Stimulated activated CD8-positive, alpha-beta memory T cell treated with anti-CD3 and anti-CD28 coated beads, Interleukin-12 subunit alpha, Interleukin-12 subunit beta, amount 100 ng/mL, for 24 hours (primary cell): ENCODE measurements around the gene BTG4.

Source experiments
- DNase-seq: peaks from one replicate; pipeline ENCODE4 v3.0.0-alpha.2; 2020; ENCODE audit errors: extremely low read depth

BTG4 gene

DNA sequence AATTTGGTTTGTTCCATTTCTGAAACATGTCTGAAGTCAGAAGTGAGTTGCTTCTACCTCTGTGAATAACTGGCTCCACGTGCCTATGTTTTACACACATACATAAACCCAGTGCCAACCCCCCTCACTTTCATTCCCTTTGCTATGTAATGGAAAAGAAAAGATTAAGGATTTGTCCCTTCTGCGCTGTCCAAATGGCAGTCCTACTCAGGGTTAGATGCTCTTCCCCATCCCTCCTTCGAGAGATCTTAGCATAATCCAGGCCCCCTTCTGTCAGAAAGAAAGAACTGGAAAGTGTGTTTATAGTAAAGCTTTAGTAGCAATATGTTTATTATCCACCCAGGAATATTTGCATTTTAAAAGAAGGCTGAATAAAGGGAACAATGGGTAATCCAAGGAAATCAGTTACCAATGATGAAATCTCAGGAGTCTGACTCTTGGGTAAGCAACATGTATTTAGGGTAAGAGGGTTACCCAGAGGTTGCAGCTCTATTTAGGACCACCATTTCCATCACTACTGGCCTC, 25.2 kb upstream of the BTG4 start:
- DNase-seq: no peak

DNA sequence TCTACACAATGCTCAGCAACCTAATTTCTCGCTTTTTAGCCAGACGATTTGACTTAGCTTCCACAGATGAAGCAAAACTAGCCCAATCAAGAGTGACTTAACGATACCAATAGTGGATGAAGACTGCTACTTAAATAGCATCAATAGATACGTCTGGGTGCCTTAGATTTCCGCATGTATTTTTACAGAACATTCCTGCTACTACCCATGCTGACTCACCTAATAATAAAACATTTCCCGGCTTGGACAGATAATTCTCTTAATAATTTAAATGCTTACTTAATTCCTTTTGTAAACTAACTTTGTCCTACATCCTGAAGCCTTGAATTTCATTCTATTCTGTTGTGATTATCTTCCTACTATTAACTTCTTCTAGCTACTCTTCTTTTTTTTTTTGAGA, 23.1 kb upstream of the BTG4 start:
- DNase-seq: no peak

DNA sequence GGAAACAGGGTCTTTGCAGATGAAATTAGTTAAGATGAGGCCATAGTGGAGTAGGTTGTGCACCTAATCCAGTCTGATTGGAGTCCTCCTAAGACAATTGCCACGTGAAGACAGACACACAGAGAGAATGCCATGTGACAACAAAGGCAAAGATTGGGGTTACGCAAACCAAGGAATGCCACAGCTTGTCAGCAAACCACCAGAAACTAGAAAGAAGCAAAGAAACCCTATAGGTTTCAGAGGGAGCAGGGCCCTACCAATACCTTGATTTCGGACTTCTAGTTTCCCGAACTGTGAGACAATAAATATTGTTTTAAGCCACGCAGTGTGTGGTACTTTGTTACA, 20.2 kb upstream of the BTG4 start:
- DNase-seq: no peak

GRCh38 chr11:111531687-111532364, 19.6 kb upstream of the BTG4 start:
- peak; percentile 31 for DNase-seq

DNA sequence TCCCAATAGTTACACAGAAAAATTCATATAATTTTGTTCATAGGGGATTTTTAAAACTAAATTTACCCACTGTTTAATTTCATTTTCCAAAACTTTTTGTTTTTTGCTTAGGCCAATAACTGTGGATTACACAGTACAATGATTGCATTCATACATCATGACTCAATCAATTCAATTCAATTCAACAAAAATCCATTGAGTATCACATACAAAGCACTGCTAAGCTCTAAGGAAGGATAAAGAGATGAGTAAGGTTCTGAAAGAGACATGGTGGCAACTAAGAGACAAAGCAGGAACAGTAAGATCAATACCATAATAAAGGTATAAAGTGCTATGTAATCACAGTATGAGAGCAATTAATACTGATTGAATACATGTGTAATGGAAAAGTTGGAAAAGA, 18.9 kb upstream of the BTG4 start:
- no peak for DNase-seq

GRCh38 chr11:111530091-111530490, 17.9 kb upstream of the BTG4 start:
- DNase-seq: no peak

DNA sequence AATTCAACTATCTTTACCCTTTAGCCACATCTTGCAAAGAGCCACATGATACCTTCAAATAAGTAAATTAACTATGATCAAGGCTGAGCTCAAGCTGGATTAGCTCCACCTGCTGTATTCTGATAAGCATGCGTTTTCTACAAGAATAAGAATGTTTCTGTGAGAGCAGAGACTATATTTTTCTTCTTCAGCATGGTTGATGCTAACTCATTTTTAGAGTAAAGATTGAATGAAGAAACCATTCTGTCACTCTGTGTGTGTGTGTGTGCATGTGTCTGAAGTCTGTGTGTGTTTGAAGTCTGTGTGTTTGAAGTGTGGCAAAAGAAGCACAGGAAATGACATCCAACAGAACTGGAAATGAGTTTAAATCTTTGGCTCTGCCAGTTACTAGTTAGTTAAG, 16.4 kb upstream of the BTG4 start:
- no peak for DNase-seq

DNA sequence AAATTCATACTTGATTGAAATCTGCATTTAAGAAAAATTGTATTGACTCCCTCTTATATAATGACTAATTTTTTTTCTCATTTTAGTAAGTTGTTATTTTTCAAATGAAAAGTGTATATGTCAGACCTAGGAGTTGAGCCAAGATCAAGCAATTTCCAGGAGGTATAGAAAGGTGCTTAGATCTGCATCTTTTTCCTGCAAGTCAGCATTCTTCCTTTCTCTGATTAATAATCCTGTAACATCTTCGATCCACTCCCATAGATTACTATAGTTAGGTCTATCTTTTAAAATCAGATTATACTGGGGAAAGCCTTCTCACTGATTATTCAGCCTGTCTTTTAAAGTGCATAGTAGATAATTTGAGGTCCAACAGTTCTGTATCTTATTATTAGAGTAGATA, 15.1 kb upstream of the BTG4 start:
- DNase-seq: no peak

DNA sequence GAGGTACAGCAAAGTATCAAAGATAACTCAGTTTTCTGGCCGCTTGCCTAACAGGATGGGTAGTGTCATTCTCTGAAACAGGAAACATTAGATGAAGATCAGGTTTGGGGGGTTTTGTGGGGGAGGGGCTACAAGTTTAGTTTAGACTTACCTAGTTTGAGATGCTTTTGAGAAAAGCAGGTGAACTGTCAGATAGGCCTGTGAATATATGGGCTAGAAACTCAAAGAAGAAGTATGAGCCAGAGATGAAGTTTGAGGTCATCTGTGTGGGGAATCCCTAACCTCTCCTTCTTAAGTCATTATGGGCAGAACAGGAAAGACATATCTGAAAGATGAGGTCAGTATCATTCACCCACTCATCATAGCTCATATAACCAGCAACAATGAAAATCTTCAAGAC, 14.3 kb upstream of the BTG4 start:
- no peak for DNase-seq

- DNase-seq: no peak
These were observed 13.3 kb upstream of the BTG4 start for GRCh38 chr11:111525456-111525855.

DNA sequence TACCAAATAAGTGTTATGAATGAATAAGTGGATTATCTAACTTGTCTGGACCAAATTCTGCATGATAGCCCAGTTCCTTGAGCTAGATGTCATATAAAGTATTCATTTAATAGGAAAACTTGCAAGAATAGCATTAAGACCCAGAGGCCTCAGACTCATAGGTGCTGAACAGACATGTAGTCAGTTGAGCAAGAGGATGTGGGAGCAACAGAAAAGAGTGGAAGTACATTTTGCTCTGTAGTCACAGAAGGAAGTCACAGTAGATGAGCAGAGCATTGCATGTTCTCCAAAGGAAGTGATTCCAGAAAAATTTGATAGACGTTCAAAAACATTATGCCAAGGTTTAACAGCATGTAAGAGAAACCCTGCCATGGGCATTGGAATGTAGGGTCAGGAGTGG, 11.9 kb upstream of the BTG4 start:
- no peak for DNase-seq

DNA sequence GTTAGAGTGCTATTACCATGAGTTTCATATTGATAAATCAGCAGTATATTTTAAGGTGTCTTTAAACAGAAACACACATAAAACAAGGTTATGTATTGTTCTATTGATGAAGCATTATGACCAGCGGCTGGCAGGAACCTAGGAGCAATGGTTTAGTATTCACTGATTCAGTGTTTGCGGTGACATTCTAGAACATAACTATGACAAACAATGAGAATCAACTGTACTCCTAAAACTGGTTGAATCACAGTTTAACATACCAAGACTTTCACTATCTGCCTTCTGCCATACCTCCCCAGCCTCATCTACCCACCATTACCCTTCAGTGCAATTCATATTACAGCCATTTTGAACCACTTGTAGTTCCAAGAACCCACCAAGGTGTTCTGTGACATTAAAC, 11.2 kb upstream of the BTG4 start:
- no peak for DNase-seq

DNA sequence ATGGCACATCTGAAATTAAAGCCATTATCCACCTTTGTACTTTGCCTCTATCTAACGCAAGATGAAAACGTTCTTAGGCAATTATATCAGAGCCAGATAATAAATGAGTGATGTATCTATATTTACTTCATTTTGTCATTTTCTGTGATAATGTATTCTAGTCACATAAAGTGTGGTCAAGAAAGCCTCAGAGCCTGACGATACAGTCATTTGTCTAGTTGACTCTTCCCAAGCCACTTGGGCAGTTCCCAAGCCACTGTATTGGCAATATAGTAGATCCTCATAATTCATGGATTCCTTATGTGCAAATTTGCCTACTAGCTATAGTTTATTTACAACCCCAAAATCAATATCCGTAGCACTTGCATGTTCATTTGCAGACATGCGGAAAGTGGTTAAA, 10.2 kb upstream of the BTG4 start:
- DNase-seq: no peak

GRCh38 chr11:111521135-111521534, 8.9 kb upstream of the BTG4 start:
- DNase-seq: no peak

DNA sequence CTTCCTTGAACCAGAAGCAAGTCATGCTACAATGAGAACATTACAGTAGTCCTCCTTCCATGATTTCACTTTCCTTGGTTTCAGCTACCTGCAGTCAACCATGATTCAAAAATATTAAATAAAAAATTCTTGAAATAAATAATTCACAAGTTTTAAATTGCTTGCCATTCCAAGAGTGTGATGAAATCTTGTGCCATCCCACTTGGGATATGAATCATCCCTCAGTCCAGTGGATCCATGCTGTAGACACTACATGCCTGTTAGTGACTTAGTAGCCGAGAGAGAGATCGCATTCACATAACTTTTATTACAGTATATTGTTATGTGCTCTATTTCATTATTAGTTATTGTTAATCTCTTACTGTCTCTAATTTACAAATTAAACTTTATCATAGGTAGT, 8.4 kb upstream of the BTG4 start:
- DNase-seq: no peak

DNA sequence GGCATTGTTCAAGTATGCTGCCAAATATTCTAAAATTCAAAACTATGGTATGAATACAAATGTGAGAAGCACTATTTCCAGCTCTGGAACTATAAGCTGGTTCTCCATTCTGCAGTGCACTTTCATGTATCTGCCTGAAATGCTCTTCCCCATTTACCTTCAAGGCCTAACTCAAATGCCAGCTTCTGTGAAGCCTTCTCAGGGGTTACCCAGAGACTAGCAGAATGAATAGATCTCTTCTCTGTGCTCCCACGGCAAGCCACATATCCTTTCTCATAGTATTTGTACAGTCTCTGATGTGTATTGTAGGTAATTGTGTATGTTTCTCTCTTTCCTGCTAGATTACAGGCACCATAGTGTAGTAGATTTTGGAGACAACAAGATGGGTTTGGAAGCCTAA, 6.5 kb upstream of the BTG4 start:
- no peak for DNase-seq

GRCh38 chr11:111515591-111515990, 3.4 kb upstream of the BTG4 start:
- DNase-seq: no peak

- DNase-seq: no peak
These were observed 2.2 kb upstream of the BTG4 start, which contains the start of gene HOATZ for GRCh38 chr11:111514216-111515031. Gene HOATZ (plus strand): TSS chr11:111514778. CDS start chr11:111514785, 7 bp downstream.

- DNase-seq: no peak
These were observed 1.0 kb upstream of the BTG4 start for GRCh38 chr11:111513240-111513605.

DNA sequence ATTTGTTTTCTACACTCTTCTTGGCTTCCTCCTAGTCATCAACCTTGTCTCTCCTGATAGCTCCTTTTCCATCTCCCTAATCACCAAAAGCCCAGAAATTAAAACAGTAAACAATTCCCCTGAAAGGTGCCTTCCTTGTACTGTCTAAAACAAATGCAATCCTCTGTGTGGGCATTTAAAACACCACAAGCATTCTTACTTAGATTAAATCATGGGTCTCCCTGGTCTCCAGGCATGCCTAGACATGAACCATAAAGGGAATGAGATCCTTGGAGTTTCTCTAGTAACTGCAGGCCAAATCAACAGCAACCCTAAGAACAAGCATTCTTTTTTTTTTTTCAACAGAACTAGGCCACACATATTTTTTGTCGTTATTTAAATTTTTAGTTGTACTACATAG, 1.9 kb downstream of the BTG4 start:
- DNase-seq: no peak

- DNase-seq: no peak
These were observed 9.6 kb downstream of the BTG4 start for GRCh38 chr11:111502611-111503010.

DNA sequence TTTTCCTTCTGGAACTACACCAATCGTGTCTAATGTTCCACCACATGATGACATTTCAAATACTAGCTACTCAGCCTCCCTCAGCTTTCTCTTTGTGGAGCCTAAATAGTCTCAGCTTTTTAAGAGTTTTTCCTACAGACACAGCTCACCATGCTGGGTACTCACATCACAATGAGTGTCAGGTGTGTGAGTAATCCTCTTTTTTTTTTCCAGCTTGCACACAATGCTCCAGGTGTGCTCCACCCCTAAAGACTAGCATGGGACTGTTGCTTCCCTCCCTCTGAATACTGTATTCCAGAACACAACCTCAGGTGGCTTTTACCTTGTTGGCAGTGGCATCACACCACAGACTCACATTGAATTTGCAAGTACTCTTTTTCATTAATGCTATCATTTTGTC, 11.7 kb downstream of the BTG4 start:
- no peak for DNase-seq

- no peak for DNase-seq
These were observed 12.7 kb downstream of the BTG4 start for GRCh38 chr11:111499483-111499882.
